Naive thymus-derived CD4-positive, alpha-beta T cell (primary cell): Measurements from ENCODE around the gene TMPRSS13. TPM values are rescaled to one million over a fixed set of nuclear protein-coding genes. Genes with fewer than 3 reads are reported as not detected.
"Not testable (repeated sequence)": the region's sequence is repeated elsewhere in the genome, so short reads cannot be mapped to it uniquely, and the experiment has no call there.

Source experiments
- ATAC-seq: fragments of 150-1000 bp; cut with Tn5 transposase; 2 replicates; pipeline ENCODE4 v1.10.0; 2021; ENCODE audit warnings: mild to moderate bottlenecking, moderate library complexity
- CTCF ChIA-PET: fragments of 350-600 bp; sonication (Branson Sonifier 250); formaldehyde crosslinking; loops from one replicate; lab custom pipeline; 2021; ENCODE audit warnings: antibody characterized with exemption; lab: Charles Lee
- POLR2A ChIA-PET: fragments of 350-600 bp; sonication (Branson Sonifier 250); formaldehyde crosslinking; loops from one replicate; lab custom pipeline; 2021; ENCODE audit warnings: antibody characterized with exemption, inconsistent platforms; lab: Charles Lee
- DNase-seq, 9 donors: peaks; one replicate each; pipeline versions ENCODE4 v3.0.0 to v3.0.0-alpha.2; 2020 to 2022; ENCODE audit warnings: mixed read lengths in 1 of 9
- H3K27ac ChIP-seq: one replicate; pipeline ENCODE4 v1.7.0; 2013; ENCODE audit warnings: mild to moderate bottlenecking, low read depth, low read length, moderate library complexity
- H3K27me3 ChIP-seq, 2 donors: one replicate each; pipeline ENCODE4 v1.7.0; 2013; ENCODE audit warnings: low read length in 2 of 2, mild to moderate bottlenecking in 2 of 2, moderate library complexity in 2 of 2; ENCODE audit not compliant: control insufficient read depth in 2 of 2, insufficient read depth in 2 of 2
- H3K36me3 ChIP-seq, 3 experiments: 1 replicate in 2 of 3; 2 replicates in 1 of 3; pipeline ENCODE4 v1.7.0; 2013; ENCODE audit warnings: low read length in 3 of 3, mild to moderate bottlenecking in 3 of 3, moderate library complexity in 1 of 3; ENCODE audit not compliant: insufficient read depth in 3 of 3, control insufficient read depth in 2 of 3
- H3K4me1 ChIP-seq, 2 donors: one replicate each; pipeline ENCODE4 v1.7.0; 2013; ENCODE audit warnings: low read length in 2 of 2, mild to moderate bottlenecking in 2 of 2, moderate library complexity in 1 of 2; ENCODE audit not compliant: control insufficient read depth in 2 of 2, insufficient read depth in 2 of 2
- H3K4me3 ChIP-seq: 2 replicates; pipeline ENCODE4 v1.7.0; 2013; ENCODE audit warnings: mild to moderate bottlenecking, low read length
- H3K9me3 ChIP-seq, 3 experiments: 1 replicate in 2 of 3; 2 replicates in 1 of 3; pipeline ENCODE4 v1.7.0; 2013; ENCODE audit warnings: low read length in 3 of 3; ENCODE audit not compliant: control insufficient read depth in 2 of 3
- H3K27ac Mint-ChIP-seq, 9 donors: one replicate each; pipeline ENCODE4 v1.8.0; 2020 to 2022; ENCODE audit warnings: mixed read lengths in 9 of 9, mild to moderate bottlenecking in 8 of 9, moderate library complexity in 5 of 9, inconsistent platforms in 2 of 9
- H3K27me3 Mint-ChIP-seq, 5 donors: one replicate each; pipeline ENCODE4 v1.8.0; 2021 to 2022; ENCODE audit warnings: mixed read lengths in 5 of 5, mild to moderate bottlenecking in 1 of 5
- H3K36me3 Mint-ChIP-seq, 5 donors: one replicate each; pipeline ENCODE4 v1.8.0; 2020 to 2022; ENCODE audit warnings: mixed read lengths in 5 of 5, mild to moderate bottlenecking in 3 of 5, inconsistent platforms in 1 of 5
- H3K4me1 Mint-ChIP-seq, 7 donors: one replicate each; pipeline ENCODE4 v1.8.0; 2020 to 2022; ENCODE audit warnings: mixed read lengths in 7 of 7, mild to moderate bottlenecking in 3 of 7, inconsistent platforms in 1 of 7
- H3K4me3 Mint-ChIP-seq, 10 donors: one replicate each; pipeline ENCODE4 v1.8.0; 2020 to 2022; ENCODE audit warnings: mild to moderate bottlenecking in 10 of 10, mixed read lengths in 10 of 10, moderate library complexity in 6 of 10, inconsistent platforms in 2 of 10
- H3K9me3 Mint-ChIP-seq, 11 donors: one replicate each; pipeline ENCODE4 v1.8.0; 2020 to 2022; ENCODE audit warnings: mixed read lengths in 11 of 11, mild to moderate bottlenecking in 4 of 11, inconsistent platforms in 1 of 11, moderate library complexity in 1 of 11
- intact Hi-C, 2 donors: fragments of 100-400 bp; cut with micrococcal nuclease; formaldehyde crosslinking; loops; one replicate each; pipeline ENCODE4 v1.15.1; 2023
- polyA plus RNA-seq, 2 donors: library from polyadenylated mRNA; unstranded; fragments of 300-500 nt; fragmentation: Illumina TruSeq; gene quantifications; one replicate each; pipeline ENCODE4 v1.2.3, GENCODE V29; 2021
- total RNA-seq, 6 experiments: library from RNA in 5 of 6; stranded (reverse) in 5 of 6; gene quantifications; 1 replicate in 5 of 6; 2 replicates in 1 of 6; pipeline ENCODE4 v1.2.3 and lab custom pipeline; 2021 to 2026

Gene TMPRSS13
- total and polyA plus RNA-seq, 7 experiments from 2014 or later, result 0.47 to 4.1 (median 3.0) TPM

DNA sequence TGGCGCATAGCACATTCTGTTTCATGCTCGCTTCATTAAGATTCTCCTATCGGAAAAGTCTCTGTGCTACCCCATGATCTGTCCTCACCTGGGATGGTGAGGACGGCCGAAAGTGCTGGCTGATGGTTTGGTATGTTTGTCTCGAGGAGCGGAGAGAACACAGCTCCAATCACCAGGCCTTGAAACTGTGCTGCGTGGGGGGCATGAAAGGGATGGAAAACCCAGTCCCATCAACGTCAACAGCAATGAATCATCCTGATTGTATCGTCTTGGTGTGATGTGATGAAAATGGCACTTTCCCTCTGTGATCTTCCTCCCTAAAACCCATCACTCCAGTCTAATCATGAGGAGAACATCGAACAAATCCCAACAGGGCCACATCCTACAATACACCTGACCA is 61.1 kb downstream of the TMPRSS13 start:
- H3K36me3 Mint-ChIP-seq, result no peaks in the 10 kb centered on the region
- H3K4me1 Mint-ChIP-seq, result peaks cover 0 to 5% (median 2%) of the 10 kb centered on the region in 7 donors
- no peak overlapping the region for H3K4me3 Mint-ChIP-seq
- DNase-seq (no peak), ATAC-seq (no peak)
- Histone ChIP-seq H3K9me3 (no peaks in the 10 kb centered on the region), H3K27ac (no peak overlapping the region), H3K27me3 (no peaks in the 10 kb centered on the region), H3K4me3 (no peak overlapping the region), H3K4me1 (no peaks in the 10 kb centered on the region), H3K36me3 (no peaks in the 10 kb centered on the region)
- intact Hi-C loops, result no loop called here
- H3K9me3 Mint-ChIP-seq, result peaks cover 0 to 2% (median 0%) of the 10 kb centered on the region in 11 donors
- peaks cover 5 to 29% (median 15%) of the 10 kb centered on the region in 5 donors for H3K27me3 Mint-ChIP-seq
- POLR2A ChIA-PET, result no interaction called here
- CTCF ChIA-PET, result no interaction called here
- no peak overlapping the region for H3K27ac Mint-ChIP-seq

DNA sequence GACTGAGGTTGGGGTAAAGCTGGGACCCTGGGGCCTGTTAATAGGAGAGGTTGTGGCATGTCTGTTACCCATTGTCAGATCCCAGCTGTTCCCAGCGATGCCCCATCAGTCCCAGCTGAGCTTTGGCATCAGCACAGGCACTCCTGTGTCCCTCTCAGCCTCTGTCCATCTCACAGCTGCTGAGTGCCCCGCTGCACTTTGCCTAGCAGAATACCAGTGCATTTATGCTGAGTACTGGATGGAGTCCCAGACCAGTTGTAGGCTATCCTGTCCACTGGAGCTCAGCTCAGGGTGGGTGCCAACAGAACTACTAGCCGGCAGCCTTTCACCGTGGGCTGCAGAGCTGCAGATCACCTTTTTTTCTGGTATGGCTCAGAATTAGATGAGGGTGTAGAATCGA is 62.7 kb downstream of the TMPRSS13 start:
- H3K27ac Mint-ChIP-seq, result no peak overlapping the region
- POLR2A ChIA-PET, result no interaction called here
- H3K36me3 Mint-ChIP-seq, result no peaks in the 10 kb centered on the region
- no peak overlapping the region for H3K4me3 Mint-ChIP-seq
- Histone ChIP-seq H3K27me3 (no peaks in the 10 kb centered on the region), H3K4me3 (no peak overlapping the region), H3K4me1 (no peaks in the 10 kb centered on the region), H3K9me3 (no peaks in the 10 kb centered on the region), H3K36me3 (no peaks in the 10 kb centered on the region), H3K27ac (no peak overlapping the region)
- H3K9me3 Mint-ChIP-seq, result peaks cover 0 to 2% (median 0%) of the 10 kb centered on the region in 11 donors
- DNase-seq, result no peak
- H3K27me3 Mint-ChIP-seq, result peaks cover 0 to 25% (median 2%) of the 10 kb centered on the region in 5 donors
- intact Hi-C loops, result no loop called here
- H3K4me1 Mint-ChIP-seq, result peaks cover 0 to 6% (median 0%) of the 10 kb centered on the region in 7 donors
- CTCF ChIA-PET, result no interaction called here
- ATAC-seq, result no peak

DNA sequence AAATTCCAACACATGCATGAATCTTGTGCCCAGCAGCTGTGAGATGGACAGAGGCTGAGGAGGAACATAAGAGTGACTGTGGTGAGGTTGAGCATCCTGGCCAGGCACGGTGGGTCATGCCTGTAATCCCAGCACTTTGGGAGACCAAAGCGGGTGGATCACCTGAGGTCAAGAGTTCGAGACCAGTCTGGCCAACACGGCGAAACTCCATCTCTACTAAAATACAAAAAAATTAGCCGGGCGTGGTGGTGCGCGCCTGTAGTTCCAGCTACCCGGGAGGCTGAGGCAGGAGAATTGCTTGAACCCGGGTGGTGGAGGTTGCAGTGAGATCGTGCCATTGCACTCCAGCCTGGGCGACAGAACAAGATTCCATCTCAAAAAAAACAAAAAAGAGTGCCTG is 63.7 kb downstream of the TMPRSS13 start:
- H3K4me1 ChIP-seq, H3K27ac ChIP-seq, H3K27ac Mint-ChIP-seq, CTCF ChIA-PET, H3K27me3 ChIP-seq, H3K9me3 Mint-ChIP-seq, H3K4me3 ChIP-seq, H3K36me3 ChIP-seq, DNase-seq, H3K36me3 Mint-ChIP-seq, POLR2A ChIA-PET, H3K4me1 Mint-ChIP-seq, ATAC-seq, H3K4me3 Mint-ChIP-seq, intact Hi-C loops, H3K9me3 ChIP-seq: not testable (repeated sequence)
- H3K27me3 Mint-ChIP-seq, result peaks cover 0 to 25% (median 2%) of the 10 kb centered on the region in 5 donors

DNA sequence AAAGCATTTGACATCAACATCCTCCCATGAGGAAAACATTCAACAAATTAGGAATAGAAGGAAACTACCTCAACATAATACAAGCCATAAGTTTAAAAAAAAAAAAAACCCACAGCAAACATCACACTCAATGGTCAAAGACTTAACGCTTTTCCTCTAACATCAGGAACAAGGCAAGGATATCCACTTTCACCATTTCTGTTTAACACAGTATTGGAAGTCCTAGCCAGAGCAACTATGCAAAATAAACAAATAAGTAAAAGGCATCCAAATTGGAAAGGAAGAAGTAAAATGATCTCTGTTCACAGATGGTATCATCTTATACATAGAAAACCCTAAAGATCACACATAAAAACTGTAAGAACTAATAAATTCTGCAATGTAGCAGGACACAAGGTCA is 65.8 kb downstream of the TMPRSS13 start:
- no peaks in the 10 kb centered on the region for H3K36me3 ChIP-seq
- H3K36me3 Mint-ChIP-seq, result no peaks in the 10 kb centered on the region
- H3K27ac ChIP-seq, result no peak overlapping the region
- DNase-seq, result no peak
- H3K4me3 Mint-ChIP-seq, result no peak overlapping the region
- POLR2A ChIA-PET, result no interaction called here
- intact Hi-C loops, result no loop called here
- CTCF ChIA-PET, result interaction anchor here (1.2 kb wide), 1 partner anchor 84 kb away, joined by 3 read pairs; no protein-coding TSS in a partner anchor
- no peaks in the 10 kb centered on the region for H3K9me3 ChIP-seq
- no peaks in the 10 kb centered on the region for H3K4me1 ChIP-seq
- H3K4me1 Mint-ChIP-seq, result peaks cover 0 to 6% (median 0%) of the 10 kb centered on the region in 7 donors
- peaks cover 0 to 25% (median 2%) of the 10 kb centered on the region in 5 donors for H3K27me3 Mint-ChIP-seq
- no peak overlapping the region for H3K27ac Mint-ChIP-seq
- H3K9me3 Mint-ChIP-seq, result peaks cover 0 to 2% (median 0%) of the 10 kb centered on the region in 11 donors
- no peak for ATAC-seq
- no peaks in the 10 kb centered on the region for H3K27me3 ChIP-seq
- no peak overlapping the region for H3K4me3 ChIP-seq

DNA sequence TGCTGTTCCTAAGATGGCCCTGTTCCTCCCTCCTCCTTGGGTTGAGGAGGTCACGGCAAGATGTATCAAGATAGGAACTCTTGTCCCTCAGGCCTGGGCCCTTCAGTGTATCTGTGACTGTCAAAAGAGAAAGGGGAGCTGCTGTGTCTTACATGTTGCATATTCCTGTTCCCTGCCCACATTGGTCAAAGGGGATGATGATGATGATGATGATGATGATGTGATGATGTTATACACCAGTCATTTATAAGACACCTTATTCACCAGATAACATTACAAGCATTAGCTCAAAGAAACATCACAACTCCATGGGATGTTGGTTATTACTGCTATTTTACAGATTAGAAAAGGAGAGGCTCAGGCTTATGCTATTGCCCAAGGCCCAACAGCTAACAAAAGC is 66.4 kb downstream of the TMPRSS13 start:
- Mint-ChIP-seq H3K27me3 (peaks cover 0 to 25% (median 0%) of the 10 kb centered on the region in 5 donors), H3K36me3 (no peaks in the 10 kb centered on the region), H3K27ac (no peak overlapping the region), H3K4me1 (peaks cover 0 to 6% (median 0%) of the 10 kb centered on the region in 7 donors), H3K4me3 (no peak overlapping the region), H3K9me3 (peaks cover 0 to 2% (median 0%) of the 10 kb centered on the region in 11 donors)
- no peak overlapping the region for H3K27ac ChIP-seq
- no peaks in the 10 kb centered on the region for H3K4me1 ChIP-seq
- H3K36me3 ChIP-seq, result no peaks in the 10 kb centered on the region
- ChIA-PET POLR2A (no interaction called here), CTCF (interaction anchor here (1.2 kb wide), 1 partner anchor 84 kb away, joined by 3 read pairs; no protein-coding TSS in a partner anchor)
- no peaks in the 10 kb centered on the region for H3K27me3 ChIP-seq
- H3K9me3 ChIP-seq, result no peaks in the 10 kb centered on the region
- no peak for DNase-seq
- intact Hi-C loops, result no loop called here
- no peak overlapping the region for H3K4me3 ChIP-seq
- ATAC-seq, result no peak

DNA sequence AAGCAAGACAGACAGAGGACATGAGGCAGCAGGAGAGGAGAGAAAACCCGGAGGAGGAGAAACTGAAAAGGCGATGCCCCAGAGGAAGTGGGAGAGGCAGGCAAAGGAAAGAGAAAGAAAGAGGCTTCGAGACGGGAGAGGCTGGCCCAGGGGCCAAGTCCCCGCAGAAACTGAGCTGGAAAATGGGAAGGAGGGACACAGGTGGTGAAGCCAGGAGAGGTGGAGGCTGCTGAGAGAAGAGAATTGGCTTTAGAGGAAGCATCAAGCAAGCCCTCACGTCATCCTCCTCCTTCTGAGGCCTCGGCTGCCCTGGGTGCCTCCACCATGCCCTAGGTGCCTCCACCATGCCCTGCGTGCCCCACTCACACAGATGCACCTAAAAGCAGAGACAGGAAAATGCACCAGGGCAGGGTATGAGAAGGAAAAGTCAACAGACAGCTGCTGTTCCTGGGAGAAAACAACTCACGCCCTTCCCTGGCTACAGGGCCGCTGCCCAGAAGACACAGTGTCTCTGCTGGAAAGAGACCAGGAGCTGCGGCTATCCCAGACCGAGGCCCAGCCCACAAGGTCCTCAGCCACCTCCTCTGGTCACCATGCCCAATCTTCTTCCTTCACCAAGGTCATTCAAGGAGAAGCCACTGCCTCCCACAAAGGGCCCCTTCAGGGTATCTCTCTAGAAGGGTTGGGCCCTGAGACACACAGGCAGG is 67.0 kb downstream of the TMPRSS13 start:
- intact Hi-C loops, result no loop called here
- no peak overlapping the region for H3K27ac Mint-ChIP-seq

More for the DNA sequence above, 67.0 kb downstream of the TMPRSS13 start:
- Mint-ChIP-seq H3K36me3 (no peaks in the 10 kb centered on the region), H3K4me1 (peaks cover 0 to 6% (median 0%) of the 10 kb centered on the region in 7 donors), H3K27me3 (peaks cover 0 to 20% (median 0%) of the 10 kb centered on the region in 5 donors), H3K4me3 (no peak overlapping the region), H3K9me3 (peaks cover 0 to 2% (median 0%) of the 10 kb centered on the region in 11 donors)
- ChIA-PET POLR2A (no interaction called here), CTCF (interaction anchor here (1.0 to 1.2 kb wide), 2 partner anchors 17 to 85 kb away, joined by 3 read pairs; no protein-coding TSS in a partner anchor)
- H3K27me3 ChIP-seq, result no peaks in the 10 kb centered on the region
- ATAC-seq, result no peak
- no peak overlapping the region for H3K27ac ChIP-seq
- H3K9me3 ChIP-seq, result no peaks in the 10 kb centered on the region
- DNase-seq, result no peak
- no peak overlapping the region for H3K4me3 ChIP-seq
- no peaks in the 10 kb centered on the region for H3K4me1 ChIP-seq
- H3K36me3 ChIP-seq, result no peaks in the 10 kb centered on the region
